ENCODE measurements around the gene EIF4E1B. TPM values are rescaled to one million over a fixed set of nuclear protein-coding genes. Genes with fewer than 3 reads are reported as not detected.

Gene EIF4E1B
- total RNA-seq, 8 experiments from 2014 or later = 0.31 to 1.3 (median 0.56) TPM

DNA sequence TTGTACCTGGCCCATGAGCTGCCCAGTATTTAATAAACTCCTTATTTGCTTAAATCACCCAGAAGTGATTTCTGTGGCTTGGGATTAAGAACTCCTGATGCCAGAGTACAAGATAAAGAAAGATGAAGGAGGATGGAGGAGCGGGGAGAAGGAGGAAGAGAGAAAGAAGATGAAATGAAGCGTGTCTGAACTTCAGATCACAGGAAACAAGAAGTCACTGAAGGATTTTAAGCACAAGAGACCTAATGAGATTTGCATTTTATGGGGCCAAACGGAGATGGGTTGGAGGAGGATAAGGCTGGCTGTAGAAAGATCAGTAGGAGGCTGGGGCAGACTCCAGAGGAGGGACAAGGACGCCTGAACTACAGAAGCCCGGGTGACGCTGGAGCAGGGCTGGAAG, 3.1 kb downstream of the EIF4E1B start:
- Histone ChIP-seq H3K27ac (no peak overlapping the region), H3K4me3 (no peak overlapping the region), H3K4me1 (replicated peaks in 1 of 2) (peaks cover 7 to 11% of the 10 kb centered on the region in 2 donors)
- in situ Hi-C loops (cut with MboI; ENCODE audit: low pct_unique_long_range_greater_than_20kb in 2 of 9, low sequenced_read_pairs in 9 of 9, unreplicated experiment in 9 of 9) = loop anchor here in 1 of 9 experiments (25.0 kb wide), 1 partner anchor 896 kb away; no protein-coding TSS in a partner anchor
- ATAC-seq (replicated peaks in 6 of 8) = no peak
- WGBS, 10 experiments = 0 to 50% (median 17%) methylated on average over 1 to 6 of the region's 6 CpGs; no CpG with 5 or more reads in 1 of the 10 experiments

DNA sequence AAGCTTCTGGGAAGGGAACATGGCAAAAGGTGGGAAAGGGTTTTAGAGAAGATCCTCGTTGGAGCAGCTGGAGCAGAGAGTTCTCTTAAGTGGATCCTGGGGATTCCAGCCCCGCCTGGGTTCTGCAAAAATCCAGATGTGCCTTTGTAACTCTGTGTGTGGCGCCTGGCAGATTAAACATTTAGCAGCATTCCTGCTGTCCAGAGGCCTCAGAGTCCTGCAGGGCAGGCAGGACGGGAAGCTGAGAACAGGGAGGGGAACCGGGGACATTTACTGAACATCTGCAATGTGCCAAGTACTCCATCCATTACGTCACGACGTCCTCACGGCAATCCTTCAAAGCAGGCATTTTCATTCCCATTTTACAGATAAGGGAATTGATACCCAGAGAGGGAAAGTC, 6.0 kb downstream of the EIF4E1B start:
- peak in 3 of 8 experiments; percentile 43 to 81 (median 50) for ATAC-seq (replicated peaks in 6 of 8)
- no peaks in the 10 kb centered on the region for H3K4me1 ChIP-seq (replicated peaks in 1 of 2)
- H3K27ac ChIP-seq = no peak overlapping the region
- H3K4me3 ChIP-seq = no peak overlapping the region
- in situ Hi-C loops (cut with MboI; ENCODE audit: low pct_unique_long_range_greater_than_20kb in 2 of 9, low sequenced_read_pairs in 9 of 9, unreplicated experiment in 9 of 9) = loop anchor here in 1 of 9 experiments (25.0 kb wide), 1 partner anchor 899 kb away; no protein-coding TSS in a partner anchor
- 0 to 69% (median 28%) methylated on average over 2 to 8 of the region's 9 CpGs; no CpG with 5 or more reads in 2 of the 10 experiments for WGBS, 10 experiments

DNA sequence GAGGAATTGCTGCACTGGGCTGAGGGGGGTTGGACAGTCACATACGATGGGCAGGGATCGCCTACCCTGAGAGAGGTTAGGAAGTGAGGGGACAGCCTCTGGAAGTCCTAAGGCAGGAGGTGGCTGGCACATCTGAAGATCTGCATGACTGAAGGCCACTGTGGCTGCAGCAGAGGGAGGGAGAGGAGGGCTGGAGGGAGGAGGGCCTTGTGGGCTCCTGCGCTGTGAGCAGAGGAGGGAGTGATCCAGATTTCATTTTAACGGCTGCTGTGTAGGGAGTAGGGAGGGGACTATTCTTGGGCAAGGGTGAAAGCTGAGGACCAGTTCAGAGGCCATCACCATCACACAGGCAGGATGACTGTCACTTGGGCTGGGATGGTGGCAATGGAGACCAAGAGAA, 7.1 kb downstream of the EIF4E1B start:
- in situ Hi-C loops (cut with MboI; ENCODE audit: low pct_unique_long_range_greater_than_20kb in 2 of 9, low sequenced_read_pairs in 9 of 9, unreplicated experiment in 9 of 9) = loop anchor here in 1 of 9 experiments (25.0 kb wide), 1 partner anchor 900 kb away; no protein-coding TSS in a partner anchor
- no peaks in the 10 kb centered on the region for H3K4me1 ChIP-seq (replicated peaks in 1 of 2)
- ATAC-seq (replicated peaks in 6 of 8) = peak in 2 of 8 experiments; percentile 15 to 32
- H3K4me3 ChIP-seq = no peak overlapping the region
- H3K27ac ChIP-seq = no peak overlapping the region
- WGBS, 10 experiments = 10 to 80% (median 27%) methylated on average over 1 to 4 of the region's 4 CpGs; no CpG with 5 or more reads in 5 of the 10 experiments

DNA sequence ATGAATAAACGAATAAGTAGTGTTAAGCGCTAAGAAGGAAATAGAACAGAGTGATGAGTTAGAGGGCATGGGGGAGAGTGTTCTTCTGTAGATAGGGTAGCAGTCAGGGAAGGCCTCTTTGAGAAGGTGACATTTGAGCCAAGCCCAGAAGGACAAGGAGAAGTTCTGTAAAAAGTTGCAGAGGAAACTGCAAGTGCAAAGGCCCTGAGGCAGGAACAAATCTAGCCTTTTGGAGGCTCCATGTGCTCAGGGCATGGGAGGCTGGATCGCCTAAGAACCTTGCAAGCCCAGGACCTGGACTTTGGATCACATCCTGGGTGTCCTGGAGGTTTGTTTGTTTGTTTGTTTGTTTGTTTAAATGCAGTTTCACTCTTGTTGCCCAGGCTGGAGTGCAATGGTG, 8.0 kb downstream of the EIF4E1B start:
- in situ Hi-C loops (cut with MboI; ENCODE audit: low pct_unique_long_range_greater_than_20kb in 2 of 9, low sequenced_read_pairs in 9 of 9, unreplicated experiment in 9 of 9) = loop anchor here in 1 of 9 experiments (25.0 kb wide), 1 partner anchor 901 kb away; no protein-coding TSS in a partner anchor
- Histone ChIP-seq H3K27ac (no peak overlapping the region), H3K4me3 (no peak overlapping the region), H3K4me1 (replicated peaks in 1 of 2) (no peaks in the 10 kb centered on the region)
- no peak for ATAC-seq (replicated peaks in 6 of 8)
- WGBS, 10 experiments = 40 to 100% (median 88%) methylated on average over 1 to 3 of the region's 3 CpGs

DNA sequence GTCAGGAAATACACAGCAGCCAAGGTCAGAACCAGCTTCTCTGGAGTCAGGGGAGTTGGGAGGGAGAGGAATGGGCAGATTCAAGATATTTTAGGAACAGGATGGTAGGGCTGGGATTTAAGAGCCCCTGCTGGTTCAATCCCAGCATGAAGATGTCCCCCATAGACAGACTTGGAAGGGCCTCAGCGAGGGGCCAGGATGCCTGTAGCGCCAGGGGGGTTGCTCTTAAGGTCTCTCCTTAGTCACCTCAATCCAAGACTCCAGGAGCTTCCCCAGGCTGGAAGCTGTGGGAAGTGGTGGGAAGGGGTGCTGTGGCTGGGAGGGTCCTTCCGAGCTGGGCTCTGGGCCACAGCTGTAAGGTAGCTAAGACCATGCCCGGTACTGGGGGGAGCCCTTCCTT, 8.7 kb downstream of the EIF4E1B start:
- no peak overlapping the region for H3K27ac ChIP-seq
- in situ Hi-C loops (cut with MboI; ENCODE audit: low pct_unique_long_range_greater_than_20kb in 2 of 9, low sequenced_read_pairs in 9 of 9, unreplicated experiment in 9 of 9) = loop anchor here in 1 of 9 experiments (25.0 kb wide), 1 partner anchor 902 kb away; no protein-coding TSS in a partner anchor

DNA sequence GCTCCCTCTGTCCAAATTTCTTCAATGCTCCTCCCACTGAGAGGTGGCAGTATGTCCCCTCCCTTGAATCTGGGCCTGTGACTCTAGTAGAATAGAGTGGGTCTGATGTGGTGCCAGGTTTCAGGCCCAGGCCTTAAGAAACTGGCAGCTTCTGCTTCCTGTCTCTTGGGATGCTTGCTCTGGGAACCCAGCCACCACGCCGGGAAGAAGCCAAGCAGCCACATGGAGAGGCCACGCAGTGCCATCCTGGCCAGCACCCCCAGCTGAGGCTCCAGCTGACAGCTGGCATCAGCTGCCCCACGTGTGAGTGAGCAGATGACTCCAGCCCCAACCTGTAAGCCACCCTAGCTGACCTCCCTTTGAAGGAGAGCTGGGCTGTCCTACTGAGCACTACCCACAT, 9.5 kb downstream of the EIF4E1B start:
- no peak for ATAC-seq (replicated peaks in 6 of 8)
- Histone ChIP-seq H3K4me3 (no peak overlapping the region), H3K27ac (no peak overlapping the region), H3K4me1 (replicated peaks in 1 of 2) (no peaks in the 10 kb centered on the region)
- 0 to 100% (median 11%) methylated on average over 1 to 3 of the region's 4 CpGs; no CpG with 5 or more reads in 6 of the 10 experiments for WGBS, 10 experiments
- in situ Hi-C loops (cut with MboI; ENCODE audit: low pct_unique_long_range_greater_than_20kb in 2 of 9, low sequenced_read_pairs in 9 of 9, unreplicated experiment in 9 of 9) = loop anchor here in 1 of 9 experiments (25.0 kb wide), 1 partner anchor 903 kb away; no protein-coding TSS in a partner anchor

More for the DNA sequence above, 8.7 kb downstream of the EIF4E1B start:
- H3K4me3 ChIP-seq = no peak overlapping the region
- WGBS, 10 experiments = 13 to 65% (median 50%) methylated on average over 1 to 2 of the region's 4 CpGs; no CpG with 5 or more reads in 5 of the 10 experiments
- no peaks in the 10 kb centered on the region for H3K4me1 ChIP-seq (replicated peaks in 1 of 2)
- ATAC-seq (replicated peaks in 6 of 8) = no peak

DNA sequence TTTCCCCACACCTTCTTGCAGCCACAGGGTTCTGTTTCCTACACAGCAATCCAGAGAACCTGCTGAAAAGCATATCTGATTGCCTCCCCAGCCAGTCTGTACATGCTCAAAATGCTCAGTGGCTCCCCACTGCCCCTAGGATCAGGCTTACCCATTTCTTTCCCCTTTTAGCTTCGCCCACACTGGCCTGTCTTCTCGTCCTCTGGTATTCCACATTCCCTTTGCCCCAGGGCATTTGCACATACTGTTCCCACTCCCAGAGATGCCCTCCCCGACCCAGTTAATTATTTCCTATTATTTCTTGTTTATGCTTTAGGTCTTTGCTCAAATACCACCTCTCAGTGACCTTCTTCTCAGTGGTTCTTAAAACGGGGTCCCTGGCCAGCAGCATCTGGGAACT, 10.1 kb downstream of the EIF4E1B start:
- ATAC-seq (replicated peaks in 6 of 8) = no peak
- Histone ChIP-seq H3K4me3 (no peak overlapping the region), H3K4me1 (replicated peaks in 1 of 2) (no peaks in the 10 kb centered on the region), H3K27ac (no peak overlapping the region)
- 17 to 74% (median 39%) methylated on average over 1 to 3 of the region's 4 CpGs; no CpG with 5 or more reads in 2 of the 10 experiments for WGBS, 10 experiments
- in situ Hi-C loops (cut with MboI; ENCODE audit: low pct_unique_long_range_greater_than_20kb in 2 of 9, low sequenced_read_pairs in 9 of 9, unreplicated experiment in 9 of 9) = loop anchor here in 1 of 9 experiments (25.0 kb wide), 1 partner anchor 903 kb away; no protein-coding TSS in a partner anchor

DNA sequence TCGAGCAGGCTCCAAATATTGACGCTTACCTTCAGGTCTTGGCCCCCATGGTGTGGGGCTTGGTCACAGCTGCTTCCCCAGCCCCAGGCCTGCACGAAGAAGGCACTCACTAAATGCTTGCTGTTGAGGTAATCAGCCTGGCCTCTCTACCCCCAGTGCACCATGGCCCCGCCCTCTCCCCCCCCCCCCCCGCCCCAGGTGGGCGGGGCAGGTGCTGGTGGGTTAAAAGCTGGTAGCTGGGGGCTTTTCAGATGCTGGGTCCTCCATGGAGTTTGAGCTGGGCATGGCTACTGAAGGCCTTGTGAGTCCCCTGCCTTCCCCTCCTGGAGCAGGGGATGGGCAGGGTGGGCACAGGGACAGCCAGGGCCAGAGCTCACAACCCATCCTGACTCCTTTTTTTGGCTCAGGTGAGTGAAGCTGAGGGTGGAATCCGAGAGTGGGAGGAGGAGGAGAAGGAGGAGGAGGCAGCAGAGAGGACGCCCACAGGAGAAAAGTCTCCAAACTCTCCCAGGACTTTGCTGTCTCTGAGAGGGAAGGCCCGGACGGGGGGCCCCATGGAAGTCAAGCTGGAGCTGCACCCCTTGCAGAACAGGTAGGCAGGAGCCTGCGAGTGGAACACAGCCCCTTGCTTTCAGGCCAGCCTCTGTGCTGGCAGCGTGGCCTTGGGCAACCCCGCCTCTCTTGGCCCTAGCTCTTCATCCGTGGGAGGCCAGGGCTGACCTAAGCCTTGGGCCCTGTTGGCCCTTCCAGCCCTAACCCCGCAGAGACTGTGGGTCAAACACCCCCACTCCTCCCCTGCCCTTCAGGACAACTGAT, 12.4 kb downstream of the EIF4E1B start:
- H3K4me3 ChIP-seq = no peak overlapping the region
- in situ Hi-C loops (cut with MboI; ENCODE audit: low pct_unique_long_range_greater_than_20kb in 2 of 9, low sequenced_read_pairs in 9 of 9, unreplicated experiment in 9 of 9) = loop anchor here in 1 of 9 experiments (25.0 kb wide), 1 partner anchor 906 kb away; no protein-coding TSS in a partner anchor
- WGBS, 10 experiments = 60 to 80% methylated on average over 1 to 6 of the region's 15 CpGs; no CpG with 5 or more reads in 8 of the 10 experiments
- H3K27ac ChIP-seq = no peak overlapping the region
- H3K4me1 ChIP-seq (replicated peaks in 1 of 2) = peaks cover 5% of the 10 kb centered on the region in 2 donors
- no peak for ATAC-seq (replicated peaks in 6 of 8)

DNA sequence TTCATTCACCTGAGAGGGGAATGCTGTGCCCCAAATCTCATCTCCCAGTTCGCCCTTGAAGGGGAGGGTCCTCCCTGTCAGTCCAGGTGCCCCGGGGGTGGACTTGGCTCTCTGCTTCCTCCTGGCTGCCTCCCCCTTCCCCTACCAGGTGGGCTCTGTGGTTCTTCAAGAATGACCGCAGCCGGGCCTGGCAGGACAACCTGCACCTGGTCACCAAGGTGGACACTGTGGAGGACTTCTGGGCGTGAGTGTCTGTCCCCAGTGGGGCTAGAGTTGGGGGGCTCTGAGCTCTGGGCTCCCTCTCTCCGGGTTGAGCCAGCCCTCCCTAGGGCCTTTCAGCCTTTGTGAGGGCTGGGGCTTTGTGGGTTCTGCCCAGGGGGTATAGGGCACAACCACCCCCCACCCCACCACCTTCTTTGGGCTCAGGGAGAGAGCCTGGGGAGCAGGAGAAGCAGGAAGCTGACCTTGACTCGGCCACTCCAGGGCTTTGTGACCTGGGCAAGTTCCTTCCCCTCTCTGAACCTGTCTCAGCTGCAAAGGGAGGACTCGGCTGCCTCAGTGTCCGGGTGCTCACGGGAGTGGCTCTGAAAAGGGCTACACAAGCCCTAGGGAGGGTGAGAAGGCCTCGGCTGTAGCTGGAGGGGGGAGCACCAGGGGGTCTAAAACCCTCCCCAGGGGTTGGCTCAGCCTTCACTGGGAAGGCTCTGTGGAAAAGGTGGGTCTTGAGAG, 13.2 kb downstream of the EIF4E1B start:
- Histone ChIP-seq H3K4me3 (no peak overlapping the region), H3K4me1 (replicated peaks in 1 of 2) (peaks cover 10 to 11% of the 10 kb centered on the region in 2 donors), H3K27ac (no peak overlapping the region)
- no peak for ATAC-seq (replicated peaks in 6 of 8)
- in situ Hi-C loops (cut with MboI; ENCODE audit: low pct_unique_long_range_greater_than_20kb in 2 of 9, low sequenced_read_pairs in 9 of 9, unreplicated experiment in 9 of 9) = loop anchor here in 1 of 9 experiments (25.0 kb wide), 1 partner anchor 906 kb away; no protein-coding TSS in a partner anchor
- 20 to 100% (median 90%) methylated on average over 1 to 2 of the region's 11 CpGs; no CpG with 5 or more reads in 3 of the 10 experiments for WGBS, 10 experiments

DNA sequence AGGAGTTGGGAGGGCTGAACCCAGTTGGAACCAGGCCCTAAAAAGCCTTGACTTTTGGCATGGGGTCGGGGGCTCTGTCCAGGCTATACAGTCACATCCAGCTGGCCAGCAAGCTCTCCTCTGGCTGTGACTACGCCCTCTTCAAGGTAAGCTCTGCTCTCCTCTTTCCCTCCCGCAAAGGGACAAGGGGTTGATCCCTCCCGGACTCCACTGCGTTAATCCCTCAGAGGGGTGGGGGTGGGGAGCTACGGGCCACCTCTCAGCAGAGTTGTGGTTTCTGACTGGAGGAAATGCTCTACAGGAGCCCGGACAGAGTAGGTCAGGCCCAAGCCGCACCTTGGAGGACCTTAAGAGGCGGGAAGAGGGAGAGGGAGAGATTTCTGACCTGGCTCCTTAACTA, 13.8 kb downstream of the EIF4E1B start:
- no peak for ATAC-seq (replicated peaks in 6 of 8)
- Histone ChIP-seq H3K4me3 (no peak overlapping the region), H3K4me1 (replicated peaks in 1 of 2) (peaks cover 10 to 14% of the 10 kb centered on the region in 2 donors), H3K27ac (no peak overlapping the region)
- in situ Hi-C loops (cut with MboI; ENCODE audit: low pct_unique_long_range_greater_than_20kb in 2 of 9, low sequenced_read_pairs in 9 of 9, unreplicated experiment in 9 of 9) = loop anchor here in 1 of 9 experiments (25.0 kb wide), 1 partner anchor 907 kb away; no protein-coding TSS in a partner anchor
- 60 to 63% (median 60%) methylated on average over 1 to 3 of the region's 9 CpGs; no CpG with 5 or more reads in 7 of the 10 experiments for WGBS, 10 experiments

DNA sequence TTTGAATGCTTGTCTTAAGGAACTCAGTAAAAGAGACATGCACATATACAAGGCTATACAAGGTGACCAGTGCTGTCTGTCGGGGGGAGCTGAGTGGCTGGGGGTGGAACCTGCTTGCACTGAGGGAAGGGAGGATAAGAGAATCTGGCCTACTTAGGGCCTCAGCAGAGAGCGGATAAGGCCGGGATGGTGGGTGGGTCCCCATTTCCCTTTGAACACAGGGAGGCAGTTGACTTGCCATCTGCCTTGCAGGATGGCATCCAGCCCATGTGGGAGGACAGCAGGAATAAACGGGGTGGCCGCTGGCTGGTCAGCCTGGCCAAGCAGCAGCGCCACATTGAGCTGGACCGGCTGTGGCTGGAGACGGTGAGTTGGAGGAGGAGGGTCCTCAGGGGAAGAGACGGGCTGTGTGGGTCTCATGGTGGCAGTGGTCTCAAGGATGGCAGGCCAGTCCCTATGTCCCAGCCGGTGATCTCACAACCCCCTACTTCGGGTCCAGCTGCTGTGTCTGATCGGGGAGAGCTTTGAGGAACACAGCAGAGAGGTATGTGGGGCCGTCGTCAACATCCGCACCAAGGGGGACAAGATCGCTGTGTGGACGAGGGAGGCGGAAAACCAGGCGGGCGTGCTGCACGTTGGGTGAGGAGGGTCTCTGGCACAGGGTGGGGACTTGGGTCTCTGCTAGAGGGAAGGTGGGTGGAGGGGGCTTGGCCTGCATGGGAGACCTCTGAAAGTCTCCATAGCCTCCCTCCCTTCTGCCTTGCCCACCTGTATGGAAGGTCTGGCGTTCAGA, 14.6 kb downstream of the EIF4E1B start:
- in situ Hi-C loops (cut with MboI; ENCODE audit: low pct_unique_long_range_greater_than_20kb in 2 of 9, low sequenced_read_pairs in 9 of 9, unreplicated experiment in 9 of 9) = loop anchor here in 1 of 9 experiments (25.0 kb wide), 1 partner anchor 908 kb away; no protein-coding TSS in a partner anchor
- H3K27ac ChIP-seq = no peak overlapping the region
- no peak overlapping the region for H3K4me3 ChIP-seq
- no peak for ATAC-seq (replicated peaks in 6 of 8)
- peaks cover 10 to 14% of the 10 kb centered on the region in 2 donors for H3K4me1 ChIP-seq (replicated peaks in 1 of 2)
- WGBS, 10 experiments = 40 to 100% (median 80%) methylated on average over 1 to 12 of the region's 22 CpGs; no CpG with 5 or more reads in 3 of the 10 experiments
